Cardiac septum (tissue), 1 donor: ENCODE measurements around the gene SMIM36. TPM values are rescaled to one million over a fixed set of nuclear protein-coding genes. Genes with fewer than 3 reads are reported as not detected.

Experiments used
- total RNA-seq: library from RNA; stranded (reverse); fragmentation: NEBNext Ultra II Directional; extraction: Animal tissue kit (Norgen Biotek cat#: 25700); gene quantifications from one replicate; pipeline ENCODE4 v1.2.1, GENCODE V29; 2021
- donor health status: DM: no; HTN: no; CAD: no.

SMIM36 gene
- total RNA-seq, 1 donor from 2014 or later: not detected

Other genes starting within 250 kb of the SMIM36 start
- gene HLF, start 246.5 kb downstream of the SMIM36 start, total RNA-seq: 9.8 TPM
- 12.6 TPM for gene MMD, start 89.6 kb downstream of the SMIM36 start, total RNA-seq
- gene TMEM100, start 211.4 kb upstream of the SMIM36 start, total RNA-seq: 5.2 TPM
- gene PCTP, start 239.6 kb upstream of the SMIM36 start, total RNA-seq: 13.2 TPM